Cardiac fibroblast (primary cell): ENCODE data around the gene CNNM1.

Source experiments
- DNase-seq, 2 donors: peaks; one replicate each; pipeline versions ENCODE4 v3.0.0 to v3.0.0-alpha.2; 2010; ENCODE audit warnings: low read depth in 2 of 2
- H3K4me3 ChIP-seq, 2 donors: replicated peaks in 1 of 2; 1 replicate in 1 of 2; 2 replicates in 1 of 2; pipeline ENCODE4 v1.5.1; 2011; ENCODE audit warnings: low read depth in 2 of 2, low read length in 2 of 2, mild to moderate bottlenecking in 2 of 2, moderate library complexity in 1 of 2
- CTCF ChIP-seq: IDR thresholded peaks from one replicate; pipeline ENCODE4 v1.5.1; 2011; ENCODE audit warnings: low read depth, mild to moderate bottlenecking, low read length, inconsistent platforms

CNNM1 gene

GRCh38 chr10:99318048-99318447, 11.1 kb upstream of the CNNM1 start:
- TF ChIP-seq CTCF = no peak
- DNase-seq = no peak

DNA sequence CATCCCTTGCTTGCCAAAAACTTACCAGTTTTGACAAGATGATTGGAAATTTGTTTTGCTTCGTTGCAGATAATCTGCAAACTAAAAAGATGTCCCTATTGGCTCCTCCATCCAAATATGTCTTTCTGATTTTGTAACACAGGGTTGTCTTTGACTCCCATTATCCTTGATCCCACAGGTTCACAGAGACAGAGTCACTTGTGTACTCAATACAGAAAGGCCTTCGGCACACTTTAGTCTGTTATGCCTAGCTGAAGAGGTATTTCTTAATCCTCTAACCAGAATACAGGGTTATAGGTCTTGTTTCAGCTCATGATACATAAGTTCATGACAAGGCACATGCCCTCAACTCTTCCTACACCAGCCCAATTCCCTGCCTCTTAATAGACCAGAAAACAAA, 10.7 kb upstream of the CNNM1 start:
- no peak for TF ChIP-seq CTCF
- no peak overlapping the region for H3K4me3 ChIP-seq
- DNase-seq = no peak

More at GRCh38 chr10:99318048-99318447, 11.1 kb upstream of the CNNM1 start:
- H3K4me3 ChIP-seq = no peak overlapping the region

GRCh38 chr10:99325281-99325680, 3.9 kb upstream of the CNNM1 start:
- DNase-seq = no peak
- H3K4me3 ChIP-seq = no peak overlapping the region
- no peak for TF ChIP-seq CTCF

DNA sequence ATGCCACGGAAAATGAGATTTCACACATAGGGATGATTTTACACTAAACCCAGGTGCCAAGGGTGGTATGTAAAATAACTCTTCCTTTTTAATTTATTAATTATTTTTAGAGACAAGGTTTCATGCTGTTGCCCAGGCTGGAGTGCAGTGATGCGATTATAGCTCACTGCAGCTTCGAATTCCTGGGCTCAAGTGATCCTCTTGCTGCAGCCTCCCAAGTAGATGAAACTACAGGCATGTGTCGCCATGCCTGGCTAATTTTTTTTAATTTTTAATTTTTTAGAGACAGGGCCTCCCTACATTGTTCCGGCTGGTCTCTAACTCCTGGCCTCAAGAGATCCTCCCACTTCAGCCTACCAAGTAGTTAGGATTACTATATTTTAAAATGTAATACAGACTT, 2.3 kb upstream of the CNNM1 start:
- DNase-seq = no peak
- no peak for TF ChIP-seq CTCF
- no peak overlapping the region for H3K4me3 ChIP-seq

DNA sequence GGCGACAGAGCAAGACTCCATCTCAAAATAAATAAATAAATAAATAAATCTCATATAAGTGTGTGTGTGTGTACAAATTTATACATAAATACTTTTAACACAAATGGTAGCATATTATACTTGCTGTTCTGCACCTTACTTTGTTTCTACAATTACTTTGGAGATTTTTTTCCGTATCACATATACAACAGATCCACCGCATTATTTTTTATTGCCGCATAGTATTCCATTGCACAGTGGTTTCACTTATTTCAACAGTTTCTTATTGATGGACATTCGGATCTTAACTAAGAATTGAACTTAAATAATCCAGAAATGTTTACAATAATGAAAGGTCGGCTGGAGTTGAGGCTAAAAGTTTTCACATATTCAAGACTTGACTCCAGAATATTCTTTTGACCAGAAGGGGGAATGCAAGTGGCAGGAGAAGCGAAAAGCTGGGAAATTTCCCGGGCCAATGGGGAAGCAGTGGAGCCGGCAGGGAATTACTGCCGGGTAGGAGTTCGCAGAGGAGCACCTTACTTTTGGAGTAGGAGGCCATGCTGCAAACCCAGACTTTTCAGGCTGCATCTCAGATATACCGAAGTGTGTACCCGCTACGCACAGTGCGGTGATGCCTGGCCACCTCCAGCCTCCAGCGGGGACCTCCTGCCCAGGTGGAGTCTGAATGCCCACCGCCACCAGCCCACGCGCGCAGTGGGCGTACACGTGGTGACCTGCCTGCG, 415 bp upstream of the CNNM1 start:
- H3K4me3 ChIP-seq = peak overlapping the region; percentile 26 to 36
- TF ChIP-seq CTCF = no peak
- no peak for DNase-seq

DNA sequence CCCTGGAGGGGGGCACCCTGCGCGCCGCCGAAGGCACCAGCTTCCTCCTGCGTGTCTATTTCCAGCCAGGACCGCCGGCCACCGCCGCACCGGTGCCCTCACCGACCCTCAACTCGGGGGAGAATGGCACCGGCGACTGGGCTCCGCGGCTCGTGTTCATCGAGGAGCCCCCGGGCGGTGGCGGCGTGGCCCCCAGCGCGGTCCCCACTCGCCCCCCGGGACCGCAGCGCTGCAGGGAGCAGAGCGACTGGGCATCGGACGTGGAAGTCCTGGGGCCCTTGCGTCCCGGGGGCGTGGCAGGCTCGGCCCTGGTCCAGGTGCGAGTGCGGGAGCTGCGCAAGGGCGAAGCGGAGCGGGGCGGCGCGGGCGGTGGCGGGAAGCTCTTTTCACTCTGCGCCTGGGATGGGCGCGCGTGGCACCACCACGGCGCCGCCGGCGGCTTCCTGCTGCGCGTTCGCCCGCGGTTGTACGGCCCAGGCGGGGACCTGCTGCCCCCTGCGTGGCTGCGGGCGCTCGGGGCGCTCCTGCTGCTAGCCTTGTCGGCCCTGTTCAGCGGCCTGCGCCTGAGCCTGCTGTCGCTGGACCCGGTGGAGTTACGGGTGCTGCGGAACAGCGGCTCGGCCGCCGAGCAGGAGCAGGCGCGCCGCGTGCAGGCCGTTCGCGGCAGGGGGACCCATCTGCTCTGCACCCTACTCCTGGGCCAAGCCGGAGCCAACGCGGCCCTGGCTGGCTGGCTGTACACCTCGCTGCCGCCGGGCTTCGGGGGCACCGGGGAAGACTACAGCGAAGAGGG, 594 bp downstream of the CNNM1 start:
- peak in 1 of 2 donors; percentile 14 for DNase-seq
- TF ChIP-seq CTCF = no peak
- peak overlapping the region; percentile 26 to 36 for H3K4me3 ChIP-seq
